ENCODE results near the gene ZCCHC3.
"Not testable (repeated sequence)": the region's sequence is repeated elsewhere in the genome, so short reads cannot be mapped to it uniquely, and the experiment has no call there.

The ZCCHC3 gene

DNA sequence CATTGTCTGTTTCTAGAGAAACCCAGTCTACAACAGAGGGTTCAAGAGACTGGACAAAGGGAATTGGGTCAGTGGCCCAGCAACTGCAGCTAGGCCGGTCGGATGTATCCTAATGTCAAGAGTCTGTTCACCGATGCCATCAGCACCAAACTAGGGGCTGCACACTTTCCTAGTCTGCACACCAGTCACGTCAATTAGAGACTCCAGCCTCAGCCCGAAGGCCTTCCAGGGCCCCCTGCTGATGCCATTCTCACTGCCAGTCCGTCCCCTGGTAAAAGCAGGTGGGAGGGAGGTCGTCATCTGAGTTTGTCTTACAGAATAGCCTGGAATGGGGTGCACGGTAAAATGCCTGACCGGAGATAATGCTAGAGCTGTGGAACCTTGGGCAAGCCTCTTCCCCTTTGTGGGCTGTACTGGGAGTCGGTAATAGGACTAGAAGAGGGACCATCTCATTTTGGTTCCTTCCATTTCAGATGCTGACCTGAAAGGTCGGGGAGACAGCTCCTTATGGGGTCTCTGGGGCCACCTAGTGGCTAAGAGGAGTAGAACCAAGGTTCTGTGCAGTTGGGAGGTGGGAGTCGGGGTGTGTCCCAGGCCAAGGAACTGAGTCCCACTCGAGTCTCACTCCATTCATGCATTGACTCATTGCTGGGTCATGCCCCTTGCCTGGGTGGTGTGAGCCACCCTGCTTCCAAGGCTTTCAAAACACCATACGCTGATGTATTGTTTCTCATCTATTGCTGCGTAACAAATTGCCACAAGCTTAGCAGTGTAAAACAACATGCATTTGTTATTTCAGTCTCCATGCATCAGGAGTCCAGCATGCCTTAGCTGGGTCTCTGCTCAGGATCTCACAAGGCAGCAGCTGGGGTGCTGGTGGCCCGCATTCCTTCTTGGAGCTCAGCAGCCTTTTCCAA is 33.1 kb downstream of the ZCCHC3 start:
- H3K4me3 ChIP-seq (ENCODE audit: low read depth, low read length) = no peak overlapping the region
- DNase-seq (ENCODE audit: low read depth) = peak; percentile 21

DNA sequence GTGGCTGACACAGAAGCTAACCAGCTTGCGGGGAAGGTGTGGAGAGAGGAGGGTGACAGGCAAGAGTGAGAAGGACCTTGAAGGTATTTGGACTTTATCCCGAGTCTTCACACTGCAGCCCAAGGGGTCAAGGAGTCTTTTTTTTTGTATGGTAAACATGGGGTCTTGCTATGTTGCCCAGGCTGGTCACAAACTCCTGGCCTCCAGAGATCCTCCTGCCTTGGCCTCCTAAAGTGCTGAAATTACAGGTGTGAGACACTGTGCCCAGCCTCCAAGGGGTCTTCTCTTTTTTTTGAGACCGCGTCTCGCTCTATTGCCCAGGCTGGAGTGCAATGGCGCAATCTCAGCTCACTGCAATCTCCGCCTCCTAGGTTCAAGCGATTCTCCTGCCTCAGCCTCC is 37.2 kb downstream of the ZCCHC3 start:
- no peak overlapping the region for H3K4me3 ChIP-seq (ENCODE audit: low read depth, low read length)
- no peak for DNase-seq (ENCODE audit: low read depth)

DNA sequence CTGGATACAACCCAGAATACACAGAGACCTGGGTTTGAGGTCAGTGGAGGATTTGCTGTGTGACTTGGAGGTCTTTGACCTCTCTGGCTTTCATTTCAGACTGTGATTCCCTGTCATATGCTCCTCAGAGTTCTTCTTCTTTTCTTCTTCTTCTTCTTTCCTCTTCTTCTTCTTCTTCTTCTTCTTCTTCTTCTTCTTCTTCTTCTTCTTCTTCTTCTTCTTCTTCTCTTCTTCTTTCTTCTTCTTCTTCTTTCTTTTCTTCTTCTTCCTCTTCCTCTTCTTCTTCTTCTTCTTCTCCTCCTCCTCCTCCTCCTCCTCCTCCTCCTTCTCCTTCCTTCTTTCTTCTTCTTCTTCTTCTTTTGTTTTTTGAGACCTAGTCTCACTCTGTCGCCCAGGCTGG is 38.7 kb downstream of the ZCCHC3 start:
- DNase-seq (ENCODE audit: low read depth); H3K4me3 ChIP-seq (ENCODE audit: low read depth, low read length): not testable (repeated sequence)

DNA sequence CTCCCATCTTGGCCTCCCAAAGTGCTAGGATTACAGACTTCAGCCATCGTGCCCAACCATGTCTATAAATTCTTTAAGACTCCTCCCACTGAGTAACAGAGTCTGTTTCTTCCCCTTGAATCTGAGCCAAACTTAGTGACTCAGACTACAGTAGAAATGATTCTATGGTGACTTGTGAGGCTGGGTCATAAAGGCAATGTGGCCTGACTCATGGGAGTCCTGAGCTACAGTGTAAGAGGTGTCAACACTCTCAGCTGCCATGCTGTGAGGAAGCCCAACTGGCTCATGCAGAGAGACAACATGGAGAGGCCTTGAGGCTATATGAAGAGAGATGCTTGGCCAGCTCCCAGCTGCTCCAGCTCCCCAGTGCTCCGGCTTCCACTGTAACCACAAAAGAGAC is 44.3 kb downstream of the ZCCHC3 start:
- no peak overlapping the region for H3K4me3 ChIP-seq (ENCODE audit: low read depth, low read length)
- DNase-seq (ENCODE audit: low read depth) = no peak

DNA sequence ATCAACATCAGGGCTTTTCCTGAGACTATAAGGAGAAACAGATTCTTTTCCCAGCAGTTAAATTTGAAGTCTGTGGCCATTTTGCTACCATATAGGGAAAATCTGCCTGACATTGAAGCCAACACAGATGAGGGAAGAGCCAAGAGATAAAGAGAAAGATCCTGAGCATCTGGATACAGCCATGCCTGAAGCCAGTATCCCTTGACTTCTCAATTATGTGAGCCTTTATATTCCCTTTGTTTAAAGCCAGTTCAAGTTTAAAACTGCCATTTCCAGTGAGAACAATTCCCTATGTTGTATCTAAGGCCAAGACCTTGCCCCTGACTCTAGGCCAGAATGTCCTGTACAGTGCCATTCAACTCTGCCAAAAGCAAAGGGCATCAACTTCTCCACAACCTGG is 45.7 kb downstream of the ZCCHC3 start:
- no peak for DNase-seq (ENCODE audit: low read depth)
- H3K4me3 ChIP-seq (ENCODE audit: low read depth, low read length) = no peak overlapping the region

DNA sequence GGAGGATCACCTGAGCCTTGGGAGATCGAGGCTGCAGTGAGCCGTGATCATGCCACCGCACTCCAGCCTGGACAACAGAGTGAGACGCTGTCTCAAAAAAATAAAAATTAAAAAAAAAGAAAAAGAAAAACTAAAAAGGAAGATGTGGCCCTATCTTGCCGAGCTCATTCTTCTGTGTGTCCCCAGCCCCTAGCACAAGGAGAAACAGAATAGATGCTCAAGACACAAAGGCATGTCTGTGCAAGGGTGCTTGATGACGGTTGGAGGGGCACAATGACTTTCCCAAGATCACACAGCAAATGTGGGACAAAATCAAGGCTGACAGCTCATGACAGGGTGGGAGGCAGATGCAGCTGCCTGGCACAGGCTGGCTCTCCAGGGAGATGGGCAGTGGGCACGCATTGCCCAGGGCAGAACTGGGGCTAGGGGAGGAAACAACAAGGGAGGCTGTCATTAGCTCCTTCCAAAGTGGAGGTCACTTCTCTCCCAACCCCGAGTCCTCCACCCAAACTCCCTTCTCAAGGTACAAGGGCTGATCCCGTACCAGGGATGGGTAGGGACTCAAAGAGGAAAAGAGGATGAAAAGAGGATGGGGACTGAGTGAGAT is 48.8 kb downstream of the ZCCHC3 start:
- H3K4me3 ChIP-seq (ENCODE audit: low read depth, low read length) = peak overlapping the region; percentile 69
- no peak for DNase-seq (ENCODE audit: low read depth)

DNA sequence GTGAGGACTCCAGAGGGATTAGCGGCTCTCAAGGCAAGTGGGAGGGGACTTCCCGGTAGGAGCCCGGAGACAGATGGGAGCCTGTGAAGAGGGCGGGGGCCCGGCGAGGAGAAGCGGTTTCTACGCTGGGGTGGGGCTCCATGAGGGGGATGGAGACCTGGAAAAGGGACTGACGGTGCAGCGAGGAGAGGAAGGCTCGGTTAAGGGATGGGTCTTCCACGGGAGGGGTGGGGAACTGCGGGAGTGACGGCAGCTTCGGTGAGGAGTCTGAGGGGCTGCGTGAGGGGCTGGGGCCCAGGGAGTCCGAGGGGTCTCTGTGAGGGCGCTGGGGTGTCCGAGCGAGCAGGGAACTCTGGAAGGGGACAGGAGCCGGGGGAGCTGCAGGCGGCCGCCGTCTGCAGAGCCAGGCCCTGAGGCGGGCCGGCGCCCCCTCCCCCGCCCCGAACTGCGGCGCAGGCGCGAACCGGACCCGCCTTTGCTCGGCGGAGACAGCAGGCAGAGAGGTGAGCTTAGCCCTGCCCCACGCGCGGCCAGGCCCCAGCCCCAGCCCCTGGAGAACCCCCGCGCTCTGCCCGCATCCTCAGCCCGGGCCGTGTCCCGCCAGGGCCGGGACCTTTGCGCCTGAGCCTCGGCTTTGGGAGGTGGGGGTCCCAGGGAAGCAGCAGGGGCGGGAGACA is 49.4 kb downstream of the ZCCHC3 start, which contains the start of gene NRSN2:
Gene NRSN2, plus strand, starts transcription at position 472 of the 677 bp plus-strand sequence. CDS start 2,533 bp downstream, outside the sequence.
- DNase-seq (ENCODE audit: low read depth) = no peak

DNA sequence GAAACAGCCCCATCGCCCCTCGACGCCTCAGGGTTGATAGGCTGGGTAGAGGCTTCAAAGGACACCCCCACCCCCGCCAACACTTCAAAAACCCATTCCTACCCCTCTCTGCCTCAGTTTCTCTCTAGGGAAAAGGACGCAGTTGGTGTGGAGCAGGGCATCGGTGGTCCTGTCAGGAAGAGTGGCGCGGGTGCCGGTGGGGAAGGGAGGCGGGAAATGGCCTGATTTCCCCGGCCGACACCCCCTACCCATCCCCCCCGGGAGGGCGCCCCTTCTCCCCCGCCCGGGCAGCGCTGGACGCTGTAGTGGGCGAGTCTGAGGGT is 49.9 kb downstream of the ZCCHC3 start:
- no peak for DNase-seq (ENCODE audit: low read depth)
- peak overlapping the region; percentile 69 for H3K4me3 ChIP-seq (ENCODE audit: low read depth, low read length)

More for the DNA sequence above, 49.4 kb downstream of the ZCCHC3 start, which contains the start of gene NRSN2:
- peak within 1 kb of the TSS; percentile 69 for H3K4me3 ChIP-seq (ENCODE audit: low read depth, low read length)

DNA sequence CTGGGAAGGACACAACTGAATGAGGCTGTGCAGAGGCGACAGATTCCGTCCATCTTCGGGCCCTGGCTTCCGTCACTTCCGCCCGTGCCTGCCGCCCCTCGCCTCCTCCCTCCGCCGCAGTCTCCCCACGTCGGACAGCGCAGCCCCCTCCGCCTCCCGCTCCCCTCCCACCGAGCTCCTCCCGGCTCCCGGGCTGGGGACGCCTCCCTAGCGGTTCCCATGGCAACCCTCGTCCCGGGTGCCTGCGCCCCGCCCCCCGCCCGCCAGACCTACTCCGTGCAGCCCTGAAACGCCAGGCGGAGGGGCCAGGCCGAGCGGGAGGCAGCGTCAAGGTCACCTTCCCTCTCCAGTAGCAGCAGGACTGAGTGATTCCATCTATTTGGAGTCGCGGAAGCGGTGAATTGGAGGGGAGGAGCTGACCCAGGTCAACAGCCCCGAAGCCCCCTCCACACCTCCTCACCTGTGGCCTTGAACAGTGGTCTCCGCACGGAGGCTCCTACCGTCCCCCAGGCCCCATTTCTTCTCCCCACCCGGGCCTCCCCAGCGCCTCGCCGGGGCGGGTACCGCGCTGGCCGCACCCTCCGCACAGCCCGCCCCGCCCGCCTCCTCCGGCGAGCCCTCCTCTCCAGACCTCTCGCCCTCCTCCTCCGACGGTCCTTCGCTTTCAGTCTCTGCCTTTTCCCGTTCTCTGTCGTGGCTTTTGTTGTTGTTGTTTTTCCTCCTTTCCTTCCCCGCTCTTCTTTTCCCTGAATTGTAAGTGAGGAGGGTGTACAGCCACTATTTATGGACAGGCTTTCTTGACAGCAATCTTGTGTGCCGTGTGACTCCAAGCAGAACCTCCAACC is 50.5 kb downstream of the ZCCHC3 start:
- DNase-seq (ENCODE audit: low read depth) = peak; percentile 82
- peak overlapping the region; percentile 69 for H3K4me3 ChIP-seq (ENCODE audit: low read depth, low read length)

DNA sequence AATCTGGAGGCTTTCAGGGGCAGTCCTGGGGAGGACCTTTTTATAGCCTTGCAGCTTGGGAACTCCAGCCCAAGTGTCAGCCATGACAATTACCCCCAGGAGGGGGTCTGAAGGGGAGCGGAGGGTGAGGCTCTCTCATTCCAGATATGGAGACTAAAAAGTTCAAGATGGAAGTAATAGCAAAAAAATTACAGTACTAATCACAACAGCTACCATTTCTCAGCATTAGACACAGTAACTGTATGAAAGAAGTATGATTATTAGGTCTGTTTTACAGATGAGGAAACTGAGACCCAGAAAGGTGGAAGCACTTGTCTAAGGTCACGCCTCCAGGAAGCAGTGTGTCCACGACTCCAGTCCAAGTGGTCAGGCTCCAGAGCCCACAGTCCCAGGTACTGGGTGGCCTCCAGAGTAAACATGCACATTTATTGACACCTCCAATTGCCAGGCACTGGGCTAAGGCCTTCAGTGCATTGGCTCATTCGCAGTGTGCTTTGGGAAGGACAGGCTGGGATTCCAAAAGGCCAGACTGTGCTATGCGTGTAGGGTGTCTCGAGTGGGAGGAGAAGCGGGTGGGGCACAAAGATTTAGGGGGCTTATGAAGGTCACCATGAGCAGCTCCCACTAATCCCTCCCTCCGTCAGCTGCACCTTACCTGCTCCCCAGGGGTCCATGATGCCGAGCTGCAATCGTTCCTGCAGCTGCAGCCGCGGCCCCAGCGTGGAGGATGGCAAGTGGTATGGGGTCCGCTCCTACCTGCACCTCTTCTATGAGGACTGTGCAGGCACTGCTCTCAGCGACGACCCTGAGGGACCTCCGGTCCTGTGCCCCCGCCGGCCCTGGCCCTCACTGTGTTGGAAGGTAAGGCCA is 51.8 kb downstream of the ZCCHC3 start:
- H3K4me3 ChIP-seq (ENCODE audit: low read depth, low read length) = no peak overlapping the region
- DNase-seq (ENCODE audit: low read depth) = no peak
